Endothelial cell of umbilical vein (primary cell): ENCODE measurements around the gene PLPP2.

Source experiments
- POLR2A ChIP-seq: IDR thresholded peaks from 2 replicates; pipeline ENCODE4 v1.6.1; 2012; ENCODE audit warnings: low read depth, mild to moderate bottlenecking, control low read depth, low read length
- TF ChIP-seq, protein P1 (sequence below), 2 donors: IDR thresholded peaks; 1 replicate in 1 of 2; 2 replicates in 1 of 2; pipeline ENCODE4 v1.5.1; 2011; ENCODE audit warnings: low read length in 2 of 2, mild to moderate bottlenecking in 2 of 2, moderate library complexity in 2 of 2, control low read depth in 1 of 2, inconsistent platforms in 1 of 2, low read depth in 1 of 2; ENCODE audit not compliant: insufficient read depth in 1 of 2; ENCODE audit errors: extremely low read depth in 1 of 2

DNA sequence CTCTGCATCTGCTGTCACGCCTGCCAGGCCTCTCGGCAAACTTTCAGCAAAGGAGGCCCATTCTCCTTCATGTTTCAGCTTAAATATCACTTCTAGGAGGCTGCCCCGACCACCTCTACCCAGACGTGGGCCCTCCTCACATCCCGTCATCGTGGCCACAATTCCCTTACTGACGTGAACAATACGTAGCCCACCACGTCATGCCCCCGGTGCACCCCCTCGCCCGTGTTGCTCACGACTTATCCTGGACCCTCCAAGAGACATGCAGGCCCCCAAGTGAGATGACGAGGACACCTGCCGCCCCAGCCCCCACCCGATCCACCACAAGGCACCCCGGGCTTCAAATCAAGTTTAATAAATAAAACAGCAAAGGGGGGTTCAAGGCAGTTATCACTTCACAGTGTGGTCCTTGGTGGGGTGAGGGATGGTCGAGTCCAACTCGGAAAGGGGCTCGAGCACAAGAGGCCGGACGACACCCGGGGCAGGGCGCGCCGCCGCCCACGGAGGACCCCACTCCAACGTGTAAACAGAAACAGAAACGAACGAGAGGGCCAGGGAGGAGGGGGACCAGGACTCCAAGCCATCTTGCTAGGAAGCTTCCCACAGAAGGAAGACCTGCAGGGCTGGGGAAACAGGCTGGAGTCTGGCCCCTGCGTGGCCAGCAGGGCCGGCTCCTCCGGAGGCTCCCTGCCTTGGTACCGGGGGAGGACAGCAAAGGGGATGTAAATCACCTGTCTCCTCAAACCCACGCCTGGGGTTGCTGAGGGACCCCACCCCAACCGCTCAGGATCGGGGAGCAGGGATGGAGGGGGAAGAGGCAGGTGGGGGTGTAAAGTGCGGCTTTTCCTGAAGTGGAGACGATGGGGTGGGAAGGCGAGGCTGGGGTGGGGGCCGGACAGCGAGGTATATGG, 14.3 kb upstream of the PLPP2 start:
- TF ChIP-seq, protein P1, sequence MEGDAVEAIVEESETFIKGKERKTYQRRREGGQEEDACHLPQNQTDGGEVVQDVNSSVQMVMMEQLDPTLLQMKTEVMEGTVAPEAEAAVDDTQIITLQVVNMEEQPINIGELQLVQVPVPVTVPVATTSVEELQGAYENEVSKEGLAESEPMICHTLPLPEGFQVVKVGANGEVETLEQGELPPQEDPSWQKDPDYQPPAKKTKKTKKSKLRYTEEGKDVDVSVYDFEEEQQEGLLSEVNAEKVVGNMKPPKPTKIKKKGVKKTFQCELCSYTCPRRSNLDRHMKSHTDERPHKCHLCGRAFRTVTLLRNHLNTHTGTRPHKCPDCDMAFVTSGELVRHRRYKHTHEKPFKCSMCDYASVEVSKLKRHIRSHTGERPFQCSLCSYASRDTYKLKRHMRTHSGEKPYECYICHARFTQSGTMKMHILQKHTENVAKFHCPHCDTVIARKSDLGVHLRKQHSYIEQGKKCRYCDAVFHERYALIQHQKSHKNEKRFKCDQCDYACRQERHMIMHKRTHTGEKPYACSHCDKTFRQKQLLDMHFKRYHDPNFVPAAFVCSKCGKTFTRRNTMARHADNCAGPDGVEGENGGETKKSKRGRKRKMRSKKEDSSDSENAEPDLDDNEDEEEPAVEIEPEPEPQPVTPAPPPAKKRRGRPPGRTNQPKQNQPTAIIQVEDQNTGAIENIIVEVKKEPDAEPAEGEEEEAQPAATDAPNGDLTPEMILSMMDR (IDR thresholded peaks at IDR 0.05; ENCODE audit: extremely low read depth in 1 of 2, insufficient read depth in 1 of 2, low read depth in 1 of 2, low read length in 2 of 2): no peak
- no peak for TF ChIP-seq POLR2A
